ENCODE data around the gene CELF4.

- TF ChIP-seq GATA3 (IDR thresholded peaks at IDR 0.05; ENCODE audit: low read depth, low read length) (no peak), GATA2 (IDR thresholded peaks at IDR 0.05; ENCODE audit: low read depth, low read length) (no peak)
Measured at GRCh38 chr18:37441821-37442220, 123.8 kb downstream of the CELF4 start.

All from SH-SY5Y (cell line).